WTC11 (cell line): ENCODE measurements around the gene CRAT. TPM values are rescaled to one million over a fixed set of nuclear protein-coding genes. Genes with fewer than 3 reads are reported as not detected.

Experiments used
- ATAC-seq: fragments of 200-7000 bp; cut with Tn5 transposase; 2 replicates; pipeline ENCODE4 v1.10.0; 2021; ENCODE audit warnings: mild to moderate bottlenecking, moderate library complexity
- CTCF ChIA-PET: fragments of 300-600 bp; sonication (Branson Sonifier 250); formaldehyde crosslinking; loops from one replicate; lab custom pipeline; 2021; ENCODE audit warnings: antibody characterized with exemption; lab: Charles Lee
- POLR2A ChIA-PET: fragments of 350-600 bp; sonication (Branson Sonifier 250); formaldehyde crosslinking; loops from one replicate; lab custom pipeline; 2021; ENCODE audit warnings: antibody characterized with exemption; lab: Charles Lee
- DNase-seq: peaks from one replicate; pipeline ENCODE4 v3.0.0; 2021; ENCODE audit warnings: low spot score
- H3K27ac Mint-ChIP-seq: 2 replicates; pipeline ENCODE4 v1.8.0; 2021; ENCODE audit warnings: mixed read lengths
- H3K27me3 Mint-ChIP-seq: 2 replicates; pipeline ENCODE4 v1.8.0; 2021; ENCODE audit warnings: low read depth, mild to moderate bottlenecking, moderate library complexity, mixed read lengths
- H3K36me3 Mint-ChIP-seq: 2 replicates; pipeline ENCODE4 v1.8.0; 2021; ENCODE audit warnings: mixed read lengths
- H3K4me1 Mint-ChIP-seq: 2 replicates; pipeline ENCODE4 v1.8.0; 2022; ENCODE audit warnings: mixed read lengths
- H3K4me3 Mint-ChIP-seq: 2 replicates; pipeline ENCODE4 v1.8.0; 2021; ENCODE audit warnings: mild to moderate bottlenecking, moderate library complexity, mixed read lengths
- H3K9me3 Mint-ChIP-seq: 2 replicates; pipeline ENCODE4 v1.8.0; 2021; ENCODE audit warnings: mixed read lengths
- AR ChIP-seq: fragments of 250-450 bp; sonication (Bioruptor Pico); IDR thresholded peaks from 2 replicates; pipeline ENCODE4 v1.9.0; 2021; ENCODE audit warnings: mild to moderate bottlenecking
- ARID4B ChIP-seq: sonication (generic); formaldehyde crosslinking; IDR thresholded peaks from 2 replicates; pipeline ENCODE4 v1.8.0; 2023; ENCODE audit warnings: missing genetic modification reagents, mild to moderate bottlenecking, borderline replicate concordance
- ATF3 ChIP-seq: sonication (generic); formaldehyde crosslinking; conservative IDR thresholded peaks from 2 replicates; pipeline ENCODE4 v1.8.1; 2022; ENCODE audit warnings: mild to moderate bottlenecking, missing genetic modification reagents
- CDX4 ChIP-seq: fragments of 250-450 bp; sonication (Bioruptor Pico); IDR thresholded peaks from 2 replicates; pipeline ENCODE4 v1.9.0; 2021; ENCODE audit warnings: moderate library complexity, mild to moderate bottlenecking, inconsistent platforms, borderline replicate concordance
- CREB1 ChIP-seq: sonication (generic); formaldehyde crosslinking; IDR thresholded peaks from 2 replicates; pipeline ENCODE4 v1.8.0; 2023; ENCODE audit warnings: mild to moderate bottlenecking, missing genetic modification reagents
- ESRRA ChIP-seq: sonication (generic); formaldehyde crosslinking; IDR thresholded peaks from 2 replicates; pipeline ENCODE4 v1.8.1; 2022; ENCODE audit warnings: mild to moderate bottlenecking, missing genetic modification reagents, borderline replicate concordance
- ETV6 ChIP-seq: sonication (generic); formaldehyde crosslinking; IDR thresholded peaks from 2 replicates; pipeline ENCODE4 v1.8.1; 2022; ENCODE audit warnings: mild to moderate bottlenecking, missing genetic modification reagents
- FOXJ3 ChIP-seq: sonication (generic); formaldehyde crosslinking; IDR thresholded peaks from 2 replicates; pipeline ENCODE4 v1.9.0; 2021; ENCODE audit warnings: missing genetic modification reagents, mild to moderate bottlenecking, borderline replicate concordance
- FOXK1 ChIP-seq: sonication (generic); formaldehyde crosslinking; IDR thresholded peaks from 2 replicates; pipeline ENCODE4 v1.8.0; 2022; ENCODE audit warnings: mild to moderate bottlenecking, moderate library complexity, missing genetic modification reagents
- FOXP1 ChIP-seq: sonication (generic); formaldehyde crosslinking; IDR thresholded peaks from 2 replicates; pipeline ENCODE4 v1.8.0; 2022; ENCODE audit warnings: missing genetic modification reagents, mild to moderate bottlenecking, moderate library complexity, borderline replicate concordance
- GRHL2 ChIP-seq: fragments of 250-450 bp; sonication (Bioruptor Pico); IDR thresholded peaks from 2 replicates; pipeline ENCODE4 v1.8.0; 2022; ENCODE audit warnings: mild to moderate bottlenecking, moderate library complexity; ENCODE audit not compliant: insufficient replicate concordance, severe bottlenecking
- MXD4 ChIP-seq: fragments of 250-450 bp; sonication (Bioruptor Pico); IDR thresholded peaks from 2 replicates; pipeline ENCODE4 v1.8.0; 2021; ENCODE audit warnings: mild to moderate bottlenecking, moderate library complexity, borderline replicate concordance
- RORB ChIP-seq: fragments of 250-450 bp; sonication (Bioruptor Pico); IDR thresholded peaks from 2 replicates; pipeline ENCODE4 v1.9.0; 2021; ENCODE audit warnings: mild to moderate bottlenecking
- SMAD4 ChIP-seq: sonication (generic); formaldehyde crosslinking; IDR thresholded peaks from 2 replicates; pipeline ENCODE4 v1.8.0; 2022; ENCODE audit warnings: mild to moderate bottlenecking, missing genetic modification reagents
- SOX15 ChIP-seq: fragments of 250-450 bp; sonication (Bioruptor Pico); IDR thresholded peaks from 2 replicates; pipeline ENCODE4 v1.9.0; 2021; ENCODE audit warnings: mild to moderate bottlenecking
- ZNF121 ChIP-seq: sonication (generic); formaldehyde crosslinking; IDR thresholded peaks from 2 replicates; pipeline ENCODE4 v1.8.0; 2023; ENCODE audit warnings: missing genetic modification reagents
- ZNF396 ChIP-seq: fragments of 250-450 bp; sonication (Bioruptor Pico); IDR thresholded peaks from 2 replicates; pipeline ENCODE4 v1.8.0; 2021; ENCODE audit warnings: mild to moderate bottlenecking, moderate library complexity, borderline replicate concordance
- ZNF532 ChIP-seq: fragments of 250-450 bp; sonication (Bioruptor Pico); IDR thresholded peaks from 2 replicates; pipeline ENCODE4 v1.9.0; 2021; ENCODE audit warnings: mild to moderate bottlenecking, borderline replicate concordance
- total RNA-seq: library from RNA; stranded (reverse); gene quantifications from 3 replicates; pipeline ENCODE4 v1.2.3, GENCODE V29; 2021

Gene CRAT
- total RNA-seq, 1 experiment from 2014 or later, result 17.2 TPM

GRCh38 chr9:129068990-129069861, 41.4 kb downstream of the CRAT start:
- peaks cover 28% of the 10 kb centered on the region for H3K4me1 Mint-ChIP-seq
- H3K4me3 Mint-ChIP-seq, result no peak overlapping the region
- TF ChIP-seq MXD4 (CRISPR knock-in tag) (no peak), ZNF396 (no peak), AR (CRISPR knock-in tag) (no peak)
- ATAC-seq, result no peak
- H3K36me3 Mint-ChIP-seq, result peaks cover 26% of the 10 kb centered on the region
- no peak for DNase-seq
- H3K27ac Mint-ChIP-seq, result peak overlapping the region; percentile 65
- no peaks in the 10 kb centered on the region for H3K9me3 Mint-ChIP-seq
- ChIA-PET CTCF (no interaction called here), POLR2A (interaction anchor here (0.5 kb wide), 1 partner anchor 159 kb away, joined by 5 read pairs; no protein-coding TSS in a partner anchor)
- no peaks in the 10 kb centered on the region for H3K27me3 Mint-ChIP-seq

- CTCF ChIA-PET, result interaction anchor here (1.5 kb wide), 1 partner anchor 40 kb away, joined by 5 read pairs; the partner anchor contains the start of gene SH3GLB2
- POLR2A ChIA-PET, result no interaction called here
- no peak for TF ChIP-seq RORB (CRISPR knock-in tag)
- H3K4me3 Mint-ChIP-seq, result no peak overlapping the region
- no peak for DNase-seq
- ATAC-seq, result no peak
- H3K36me3 Mint-ChIP-seq, result peaks cover 31% of the 10 kb centered on the region
- no peaks in the 10 kb centered on the region for H3K9me3 Mint-ChIP-seq
- H3K27ac Mint-ChIP-seq, result no peak overlapping the region
- peaks cover 27% of the 10 kb centered on the region for H3K4me1 Mint-ChIP-seq
- H3K27me3 Mint-ChIP-seq, result no peaks in the 10 kb centered on the region
Observed at GRCh38 chr9:129068110-129068509, 42.5 kb downstream of the CRAT start.

- Mint-ChIP-seq H3K27ac (no peak overlapping the region), H3K4me3 (no peak overlapping the region), H3K4me1 (no peaks in the 10 kb centered on the region), H3K36me3 (peaks cover 31% of the 10 kb centered on the region), H3K9me3 (no peaks in the 10 kb centered on the region), H3K27me3 (no peaks in the 10 kb centered on the region)
- ChIA-PET CTCF (no interaction called here), POLR2A (no interaction called here)
- ATAC-seq, result no peak
- DNase-seq, result no peak
- TF ChIP-seq ZNF532 (no peak), ZNF121 (no peak), CDX4 (no peak), ARID4B (CRISPR knock-in tag) (no peak), FOXK1 (CRISPR knock-in tag) (no peak), CREB1 (no peak), ESRRA (CRISPR knock-in tag) (no peak), FOXP1 (no peak), ETV6 (CRISPR knock-in tag) (no peak), ZNF396 (no peak), SMAD4 (CRISPR knock-in tag) (no peak), SOX15 (CRISPR knock-in tag) (no peak), GRHL2 (no peak), ATF3 (no peak), FOXJ3 (CRISPR knock-in tag) (no peak)
Observed at GRCh38 chr9:129064499-129064908, 46.1 kb downstream of the CRAT start.
